ENCODE results near the gene ANO2.

GRCh38 chr12:5549011-5549410 lies 396.0 kb downstream of the ANO2 start:
- TF ChIP-seq POLR2AphosphoS5 (IDR thresholded peaks at IDR 0.05; ENCODE audit: insufficient read depth, low read depth, low read length) (no peak), EZH2 (IDR thresholded peaks at IDR 0.05; ENCODE audit: borderline replicate concordance, low read depth, low read length, severe bottlenecking) (no peak), CTCF (IDR thresholded peaks at IDR 0.05; ENCODE audit: extremely low read depth in 1 of 2, insufficient read depth in 1 of 2, low read depth in 1 of 2, low read length in 2 of 2) (no peak), POLR2A (IDR thresholded peaks at IDR 0.05; ENCODE audit: low read depth, low read length) (no peak), MAX (IDR thresholded peaks at IDR 0.05; ENCODE audit: insufficient read depth, insufficient read length) (no peak), MYC (IDR thresholded peaks at IDR 0.05; ENCODE audit: low read depth, low read length) (no peak), JUN (IDR thresholded peaks at IDR 0.05; ENCODE audit: borderline replicate concordance, insufficient read depth, insufficient read length, low read depth) (no peak), FOS (IDR thresholded peaks at IDR 0.05; ENCODE audit: borderline replicate concordance, insufficient read depth, low read length) (no peak), GATA2 (IDR thresholded peaks at IDR 0.05; ENCODE audit: insufficient read depth, insufficient read length, low read depth, low read length) (no peak)
